ENCODE measurements around the gene LUZP2. TPM values are rescaled to one million over a fixed set of nuclear protein-coding genes. Genes with fewer than 3 reads are reported as not detected.

LUZP2 gene
- total and polyA plus RNA-seq, 9 of the 15 experiments (the other 6 are each of a cell fraction or from before 2014, with no cell fraction given) = not detected

- no peak for TF ChIP-seq RBM17 (IDR thresholded peaks at IDR 0.05; ENCODE audit: borderline replicate concordance, low read depth, low read length)
- no peak for TF ChIP-seq UBTF (IDR thresholded peaks at IDR 0.05; ENCODE audit: borderline replicate concordance in 1 of 2, low read depth in 2 of 2, low read length in 2 of 2)
- TF ChIP-seq TRIM28 (IDR thresholded peaks at IDR 0.05) = no peak
- TF ChIP-seq POLR2AphosphoS2 (IDR thresholded peaks at IDR 0.05; ENCODE audit: low read length) = no peak
- no peak for TF ChIP-seq HES1 (IDR thresholded peaks at IDR 0.05; ENCODE audit: low read depth)
- no peak for TF ChIP-seq NR2C1 (IDR thresholded peaks at IDR 0.05)
- TF ChIP-seq NR2C1 (tag; IDR thresholded peaks at IDR 0.05) = no peak
- TF ChIP-seq CSDE1 (IDR thresholded peaks at IDR 0.05) = no peak
- no peak for TF ChIP-seq PHF8 (IDR thresholded peaks at IDR 0.05; ENCODE audit: borderline replicate concordance, low read length)
- no peak for TF ChIP-seq ZNF12 (CRISPR knock-in tag; IDR thresholded peaks at IDR 0.05)
- TF ChIP-seq HMGN3 (IDR thresholded peaks at IDR 0.05; ENCODE audit: borderline replicate concordance, extremely low read depth, insufficient read length, low read depth, low read length) = no peak
- Histone ChIP-seq H3K4me3 (no peak overlapping the region), H3K27me3 (ENCODE audit: control insufficient read depth in 2 of 2, insufficient read depth in 2 of 2, low read length in 2 of 2) (no peaks in the 10 kb centered on the region), H3K4me1 (replicated peaks in 1 of 2; ENCODE audit: control insufficient read depth in 2 of 2, insufficient read depth in 2 of 2, low read length in 2 of 2) (no peaks in the 10 kb centered on the region), H3K9me3 (replicated peaks; ENCODE audit: control insufficient read depth, insufficient read depth, low read depth, low read length) (no peaks in the 10 kb centered on the region), H3K36me3 (ENCODE audit: control insufficient read depth, insufficient read depth, low read length) (no peaks in the 10 kb centered on the region), H3K79me2 (ENCODE audit: control insufficient read depth, insufficient read depth, low read length) (no peaks in the 10 kb centered on the region), H3K27ac (ENCODE audit: extremely low read depth, low read depth, low read length) (no peak overlapping the region), H3K9ac (ENCODE audit: insufficient read depth in 1 of 2, low read depth in 2 of 2, low read length in 2 of 2) (no peak overlapping the region), H3K4me2 (ENCODE audit: insufficient read depth, low read length) (no peak overlapping the region), H4K20me1 (replicated peaks; ENCODE audit: control insufficient read depth, insufficient read depth, low read length) (no peaks in the 10 kb centered on the region), H3K9me1 (ENCODE audit: control insufficient read depth, insufficient read depth, low read length) (no peaks in the 10 kb centered on the region), H2AFZ (ENCODE audit: low read depth, low read length) (no peak overlapping the region)
- no peak for DNase-seq (ENCODE audit: extremely low read depth in 1 of 4, low spot score in 3 of 4)
- 0% methylated on average over 2 of the region's 2 CpGs for WGBS (ENCODE audit: insufficient coverage, low coverage, missing lambda C conversion rate)
- no peak for ATAC-seq
- intact Hi-C loops (cut with micrococcal nuclease) = no loop called here
- in situ Hi-C loops (cut with MboI) = no loop called here
- ChIA-PET CTCF (ENCODE audit: low intra/inter-chr PET ratio) (no interaction called here), POLR2A (no interaction called here)
- no peak for FAIRE-seq
- no TSS peak for BruUV-seq (replicated peaks)
Observed at GRCh38 chr11:24903555-24903954, 406.7 kb downstream of the LUZP2 start.
